ENCODE data around the gene UGT3A2.

UGT3A2 gene

GRCh38 chr5:36066540-36067210, at the start of gene UGT3A2:
Gene UGT3A2 (minus strand): TSS chr5:36066882. CDS start chr5:36066789, 93 bp downstream.
- no peak for DNase-seq (ENCODE audit: low read depth)

- no peak for DNase-seq (ENCODE audit: low read depth)
These were observed 44.6 kb upstream of the UGT3A2 start for GRCh38 chr5:36111238-36111637.

- DNase-seq (ENCODE audit: low read depth): peak; percentile 1
These were observed 42.2 kb upstream of the UGT3A2 start for GRCh38 chr5:36108758-36109460.

DNA sequence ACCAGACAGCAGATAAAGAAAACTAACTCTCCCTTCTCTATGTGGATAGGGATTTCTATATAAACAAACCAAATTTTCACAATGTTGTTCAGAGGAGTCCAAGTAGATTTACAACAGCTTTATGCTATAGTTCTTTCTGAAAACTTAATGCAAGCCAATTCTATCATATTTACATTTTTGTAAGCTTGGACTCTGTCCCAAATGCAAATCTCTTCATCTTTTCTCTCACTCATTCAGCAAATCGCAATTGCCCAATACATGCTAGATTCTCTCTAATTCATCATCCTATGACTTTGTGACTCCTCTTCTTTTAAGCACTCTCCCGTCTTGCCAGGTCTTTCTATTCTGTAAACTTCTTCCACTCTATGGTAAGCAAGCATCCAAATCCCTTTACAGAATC, 39.1 kb upstream of the UGT3A2 start:
- DNase-seq (ENCODE audit: low read depth): peak; percentile 15

DNA sequence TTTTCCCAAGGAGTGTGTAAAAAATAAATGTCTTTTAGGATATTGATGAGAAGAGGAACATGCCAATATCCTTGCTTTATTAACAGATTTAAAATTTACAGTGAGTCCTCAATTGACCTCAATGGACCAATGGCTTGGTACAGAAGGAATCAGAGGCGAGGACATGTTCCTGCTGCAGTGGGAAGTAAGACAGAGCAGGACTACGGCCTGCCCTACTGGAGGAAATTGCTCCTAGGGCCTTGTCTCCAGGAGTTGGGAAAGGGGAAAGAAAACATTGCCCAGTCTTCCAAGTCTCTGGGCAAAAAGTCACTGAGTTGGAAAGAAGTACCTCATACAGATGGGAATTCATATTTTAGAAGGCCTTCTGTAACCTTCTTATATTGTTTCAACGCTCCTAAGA, 33.1 kb upstream of the UGT3A2 start:
- no peak for DNase-seq (ENCODE audit: low read depth)

DNA sequence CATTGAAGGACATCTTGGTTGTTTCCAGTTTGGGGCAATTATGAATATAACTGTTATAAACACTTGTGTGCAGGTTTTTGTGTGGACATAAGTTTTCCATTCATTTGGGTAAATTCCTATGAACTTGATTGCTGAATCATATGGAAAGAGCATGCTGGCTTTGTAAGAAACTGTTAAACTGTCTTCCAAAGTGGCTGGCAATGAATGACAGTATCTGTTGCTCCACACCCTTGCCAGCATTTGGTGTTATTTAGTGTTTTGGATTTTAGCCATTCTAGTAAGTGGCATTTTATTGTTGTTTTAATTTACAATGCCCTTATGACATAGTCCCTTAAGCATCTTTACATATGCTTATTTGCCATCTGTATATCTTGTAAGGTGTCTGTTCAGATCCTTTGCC, 29.8 kb upstream of the UGT3A2 start:
- DNase-seq (ENCODE audit: low read depth): no peak

DNA sequence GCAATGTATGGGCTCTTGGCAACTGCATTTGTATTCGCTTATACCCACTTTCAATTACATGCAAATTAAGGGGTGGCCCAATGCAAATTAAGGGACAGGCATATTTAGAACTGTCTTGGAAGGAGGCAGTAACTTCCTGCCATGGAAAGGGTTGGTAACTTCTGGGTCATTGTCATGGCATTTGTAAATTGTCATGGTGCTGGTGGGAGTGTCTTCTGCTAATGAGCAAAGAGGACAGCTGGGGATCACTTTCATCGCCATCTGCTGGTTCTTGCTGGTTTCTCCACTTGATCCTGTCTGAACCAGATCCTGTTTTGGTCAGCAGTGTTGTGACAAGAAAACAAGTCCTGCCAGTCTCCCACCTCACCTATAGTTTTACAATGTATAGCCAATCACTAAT, 23.3 kb upstream of the UGT3A2 start:
- peak; percentile 25 for DNase-seq (ENCODE audit: low read depth)

GRCh38 chr5:36079200-36079781, 12.6 kb upstream of the UGT3A2 start:
- DNase-seq (ENCODE audit: low read depth): peak; percentile 50

- no peak for DNase-seq (ENCODE audit: low read depth)
These were observed 11.7 kb upstream of the UGT3A2 start for GRCh38 chr5:36078430-36078829.

GRCh38 chr5:36073595-36074216, 7.0 kb upstream of the UGT3A2 start:
- DNase-seq (ENCODE audit: low read depth): no peak

- DNase-seq (ENCODE audit: low read depth): no peak
These were observed 4.2 kb upstream of the UGT3A2 start for GRCh38 chr5:36070687-36071571.

DNA sequence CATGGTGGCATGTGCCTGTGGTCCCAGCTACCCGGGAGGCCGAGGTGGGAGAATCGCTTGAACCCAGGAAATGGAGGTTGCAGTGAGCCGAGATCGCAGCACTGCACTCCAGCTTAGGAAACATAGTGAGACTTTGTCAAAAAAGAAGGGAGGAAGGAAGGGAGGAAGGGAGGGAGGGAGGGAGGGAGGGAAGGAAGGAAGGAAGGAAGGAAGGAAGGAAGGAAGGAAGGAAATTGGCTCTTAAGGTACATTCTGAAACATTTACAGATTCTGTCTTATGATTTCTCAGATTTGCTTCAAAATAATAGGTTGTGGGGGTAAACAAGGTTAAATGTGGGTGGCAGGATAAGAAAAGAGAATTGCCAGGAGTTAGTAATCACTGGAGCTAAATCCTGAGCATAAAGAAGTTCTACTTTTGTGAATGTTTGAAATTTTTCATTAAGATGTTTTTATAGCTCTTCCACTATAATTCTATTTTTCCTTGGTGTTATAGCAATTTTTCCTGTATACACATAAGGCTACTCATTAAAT, 2.1 kb upstream of the UGT3A2 start:
- DNase-seq (ENCODE audit: low read depth): no peak

DNA sequence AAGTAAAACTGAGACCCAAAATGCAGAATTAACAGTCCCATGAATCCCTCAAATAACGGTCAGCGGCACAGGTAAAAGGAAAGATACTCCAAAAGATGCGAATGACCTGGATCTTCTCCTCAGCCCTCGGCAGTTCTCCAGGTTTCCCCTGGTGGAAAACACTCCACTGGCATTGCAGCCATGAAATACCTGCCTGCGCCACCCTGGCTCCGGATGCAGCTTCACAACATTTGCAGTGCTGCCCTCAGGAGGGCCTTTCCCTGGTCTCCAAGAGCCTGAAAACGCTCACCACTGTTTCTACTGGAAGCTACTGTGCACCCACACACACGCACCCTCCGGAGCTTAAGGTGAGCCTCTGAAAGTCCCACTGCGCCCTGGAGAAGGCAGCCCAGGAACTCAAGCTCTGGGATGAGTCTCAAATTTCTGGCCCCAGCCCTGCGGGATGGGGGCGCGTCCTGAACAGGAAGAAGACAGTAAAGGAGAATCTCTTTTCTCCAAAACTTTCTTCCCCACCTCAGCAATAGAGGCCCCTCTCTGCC, 612 bp downstream of the UGT3A2 start:
- DNase-seq (ENCODE audit: low read depth): no peak

- DNase-seq (ENCODE audit: low read depth): no peak
These were observed 6.2 kb downstream of the UGT3A2 start for GRCh38 chr5:36060420-36060887.

GRCh38 chr5:36059571-36060419, 6.9 kb downstream of the UGT3A2 start:
- no peak for DNase-seq (ENCODE audit: low read depth)

DNA sequence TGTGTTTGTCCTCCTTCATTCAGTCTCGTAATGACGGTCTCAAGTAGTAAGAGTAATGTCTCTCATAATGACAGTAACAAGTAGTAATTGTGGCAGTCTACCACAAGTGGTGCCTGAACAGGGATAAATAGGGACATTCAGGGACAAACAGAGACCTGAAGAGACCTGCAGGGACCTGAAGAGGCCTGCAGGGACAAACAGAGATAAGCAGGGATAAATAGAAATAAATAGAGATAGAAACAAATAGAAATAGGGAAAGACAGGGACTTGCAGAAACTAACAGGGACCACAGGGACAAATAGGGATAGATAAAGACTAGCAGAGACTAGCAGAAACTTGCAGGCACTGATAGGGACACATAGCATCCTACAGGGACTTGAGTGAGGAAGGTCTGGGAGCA, 7.9 kb downstream of the UGT3A2 start:
- DNase-seq (ENCODE audit: low read depth): no peak

GRCh38 chr5:36057386-36057785, 9.3 kb downstream of the UGT3A2 start:
- no peak for DNase-seq (ENCODE audit: low read depth)

DNA sequence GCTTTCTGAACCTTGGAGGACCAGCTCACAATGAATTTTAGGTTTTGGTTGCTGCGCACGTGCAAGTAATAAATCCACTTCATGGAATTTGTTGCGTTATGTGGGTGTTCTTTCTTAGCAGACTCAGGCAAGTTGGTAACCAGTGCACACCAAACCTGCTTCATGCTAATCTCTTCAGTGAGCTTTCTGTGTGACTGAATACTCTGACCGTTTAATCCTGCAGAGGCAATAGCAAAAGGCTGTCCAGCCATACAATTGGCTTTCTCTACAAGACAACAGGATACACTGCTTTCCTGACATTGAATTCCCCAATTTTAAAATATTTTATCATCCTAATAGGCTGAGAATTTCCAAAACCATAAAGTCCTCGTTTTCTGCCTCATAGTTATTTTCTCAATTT, 10.3 kb downstream of the UGT3A2 start:
- DNase-seq (ENCODE audit: low read depth): no peak

- DNase-seq (ENCODE audit: low read depth): no peak
These were observed 10.7 kb downstream of the UGT3A2 start for GRCh38 chr5:36055984-36056383.

DNA sequence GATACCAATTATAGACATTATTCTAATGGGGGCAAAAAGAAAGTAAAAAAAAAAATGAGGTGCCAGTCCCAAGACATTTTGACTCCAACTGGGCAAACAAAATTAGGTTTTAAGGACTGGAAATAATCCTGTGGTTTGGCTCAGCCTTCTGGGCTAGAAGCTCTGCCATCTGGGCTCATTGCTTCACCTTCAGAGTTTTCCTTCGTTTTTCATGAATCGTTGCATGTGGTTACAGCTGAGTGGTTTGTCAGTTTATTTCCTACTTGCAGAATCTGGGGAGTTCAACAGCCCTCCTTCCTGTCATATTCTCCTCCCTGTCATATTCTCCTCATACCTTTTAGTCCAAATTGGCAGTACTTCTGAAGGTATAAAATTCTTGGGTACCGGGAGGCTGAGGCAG, 12.0 kb downstream of the UGT3A2 start:
- no peak for DNase-seq (ENCODE audit: low read depth)

Measured in amniotic epithelial cell (primary cell).